K562 (cell line): ENCODE data around the gene ISG20L2. TPM values are rescaled to one million over a fixed set of nuclear protein-coding genes. Genes with fewer than 3 reads are reported as not detected.
A peak's percentile ranks its signal among the peaks of the same experiment; 100 is the strongest.

ENCODE experiments used
- ATAC-seq: fragments of 200-7000 bp; cut with Tn5 transposase; 3 replicates; pipeline ENCODE4 v1.9.1; 2020; ENCODE audit warnings: moderate library complexity
- BruUV-seq: library from RNA; stranded (reverse); fragments of 400-500 nt; replicated peaks from 2 replicates; lab custom pipeline; 2021; lab: Mats Ljungman, UMichigan
- CTCF ChIA-PET: fragments of 300-600 bp; formaldehyde crosslinking; extraction: SDS; loops from one replicate; lab custom pipeline; 2021; ENCODE audit warnings: low intra/inter-chr PET ratio; lab: Yijun Ruan, JAX
- POLR2A ChIA-PET: fragments of 300-600, 350-650 bp; sonication (Branson Sonifier 250); formaldehyde crosslinking; extraction: SDS; loops from one replicate; lab custom pipeline; 2021; ENCODE audit warnings: antibody characterized with exemption, inconsistent platforms; lab: Yijun Ruan, JAX
- DNase-seq, 4 experiments: peaks; one replicate each; pipeline versions ENCODE4 v3.0.0 to v3.0.0-alpha.2; 2011 to 2018; ENCODE audit warnings: low spot score in 3 of 4, mixed read lengths in 3 of 4; ENCODE audit errors: extremely low read depth in 1 of 4
- FAIRE-seq: peaks from 2 replicates; lab custom pipeline; 2011; peaks lifted over from hg19 to GRCh38; lab: Jason Lieb, UNC
- H2AFZ ChIP-seq: 2 replicates; pipeline ENCODE4 v1.6.0; 2011; ENCODE audit warnings: low read depth, low read length, control low read depth, inconsistent platforms
- H3K27ac ChIP-seq: fragments of 200-600 bp; 3 replicates; pipeline ENCODE4 v1.8.0; 2011; ENCODE audit warnings: low read depth, mild to moderate bottlenecking, control low read depth, inconsistent platforms, low read length, moderate library complexity, mixed read lengths; ENCODE audit errors: extremely low read depth
- H3K27me3 ChIP-seq, 2 experiments: fragments of 300-600 bp in 1 of 2; 2 replicates in 1 of 2; 3 replicates in 1 of 2; pipeline versions ENCODE4 v1.6.0 to v1.8.0; 2011; ENCODE audit warnings: inconsistent platforms in 2 of 2, low read length in 2 of 2, mild to moderate bottlenecking in 1 of 2, mixed read lengths in 1 of 2, moderate library complexity in 1 of 2; ENCODE audit not compliant: control insufficient read depth in 2 of 2, insufficient read depth in 2 of 2
- H3K36me3 ChIP-seq: fragments of 300-600 bp; 3 replicates; pipeline ENCODE4 v1.8.0; 2011; ENCODE audit warnings: mild to moderate bottlenecking, low read length, inconsistent platforms; ENCODE audit not compliant: control insufficient read depth, insufficient read depth
- H3K4me1 ChIP-seq, 2 experiments: fragments of 200-600 bp in 1 of 2; replicated peaks in 1 of 2; 2 replicates in 1 of 2; 3 replicates in 1 of 2; pipeline versions ENCODE4 v1.5.1 to v1.8.0; 2011; ENCODE audit warnings: inconsistent platforms in 2 of 2, low read length in 2 of 2, mild to moderate bottlenecking in 1 of 2, mixed read lengths in 1 of 2, moderate library complexity in 1 of 2; ENCODE audit not compliant: control insufficient read depth in 2 of 2, insufficient read depth in 2 of 2
- H3K4me2 ChIP-seq: 2 replicates; pipeline ENCODE4 v1.6.1; 2011; ENCODE audit warnings: low read length, control low read depth, inconsistent platforms, mixed read lengths; ENCODE audit not compliant: insufficient read depth
- H3K4me3 ChIP-seq: fragments of 200-600 bp; sonication (generic), shearing (Covaris generic); 2 replicates; pipeline ENCODE4 v1.5.1; 2016; ENCODE audit warnings: control low read depth, inconsistent platforms
- H3K79me2 ChIP-seq: fragments of 200-600 bp; 3 replicates; pipeline ENCODE4 v1.8.0; 2011; ENCODE audit warnings: low read length, inconsistent platforms; ENCODE audit not compliant: control insufficient read depth, insufficient read depth
- H3K9ac ChIP-seq, 2 experiments: 2 replicates each; pipeline versions ENCODE4 v1.6.0 to v1.6.1; 2011; ENCODE audit warnings: low read depth in 2 of 2, low read length in 2 of 2, control low read depth in 1 of 2, inconsistent platforms in 1 of 2, mild to moderate bottlenecking in 1 of 2, mixed read lengths in 1 of 2; ENCODE audit not compliant: insufficient read depth in 1 of 2
- H3K9me1 ChIP-seq: one replicate; pipeline ENCODE4 v1.6.0; 2011; ENCODE audit warnings: inconsistent platforms, mild to moderate bottlenecking, low read length, moderate library complexity; ENCODE audit not compliant: control insufficient read depth, insufficient read depth
- H3K9me3 ChIP-seq: replicated peaks from 2 replicates; pipeline ENCODE4 v1.5.1; 2011; ENCODE audit warnings: low read depth, low read length, inconsistent platforms; ENCODE audit not compliant: control insufficient read depth, insufficient read depth
- H4K20me1 ChIP-seq: replicated peaks from 2 replicates; pipeline ENCODE4 v1.6.1; 2011; ENCODE audit warnings: low read length, inconsistent platforms, mixed read lengths; ENCODE audit not compliant: control insufficient read depth, insufficient read depth
- ATF1 ChIP-seq, 2 experiments: fragments of 450-650 bp in 1 of 2; IDR thresholded peaks; 2 replicates each; pipeline ENCODE4 v1.6.1; 2016; ENCODE audit warnings: missing compliant biosample characterization in 1 of 2, missing genetic modification characterization in 1 of 2
- FOXJ3 ChIP-seq: sonication (generic); formaldehyde crosslinking; IDR thresholded peaks from 2 replicates; pipeline ENCODE4 v1.4.0; 2020; ENCODE audit warnings: mild to moderate bottlenecking, missing genetic modification reagents
- HNRNPL ChIP-seq: fragments of 200-400 bp; formaldehyde crosslinking; IDR thresholded peaks from 2 replicates; pipeline ENCODE4 v1.6.1; 2017; ENCODE audit warnings: low read depth, mild to moderate bottlenecking, low read length
- MEIS2 ChIP-seq: fragments of 450-650 bp; IDR thresholded peaks from 2 replicates; pipeline ENCODE4 v1.6.1; 2014; ENCODE audit warnings: mild to moderate bottlenecking; ENCODE audit not compliant: partially characterized antibody
- NR2F6 ChIP-seq: fragments of 450-650 bp; formaldehyde crosslinking; IDR thresholded peaks from 2 replicates; pipeline ENCODE4 v1.4.0; 2020; ENCODE audit warnings: mild to moderate bottlenecking
- NR3C1 ChIP-seq: sonication (generic); formaldehyde crosslinking; IDR thresholded peaks from 2 replicates; pipeline ENCODE4 v1.8.1; 2022; ENCODE audit warnings: missing genetic modification reagents
- PBX2 ChIP-seq, 2 experiments: IDR thresholded peaks in 1 of 2; conservative IDR thresholded peaks in 1 of 2; 2 replicates each; pipeline ENCODE4 v1.6.1; 2016; ENCODE audit warnings: low read depth in 2 of 2, mild to moderate bottlenecking in 1 of 2, missing compliant biosample characterization in 1 of 2, missing genetic modification characterization in 1 of 2, moderate library complexity in 1 of 2
- PKNOX1 ChIP-seq: fragments of 450-650 bp; IDR thresholded peaks from 2 replicates; pipeline ENCODE4 v1.6.1; 2016
- SMAD3 ChIP-seq: fragments of 450-650 bp; formaldehyde crosslinking; conservative IDR thresholded peaks from 2 replicates; pipeline ENCODE4 v1.4.0; 2020; ENCODE audit warnings: mild to moderate bottlenecking
- SP2 ChIP-seq: IDR thresholded peaks from 2 replicates; pipeline ENCODE4 v1.6.1; 2011; ENCODE audit warnings: mild to moderate bottlenecking, low read depth, low read length, moderate library complexity; ENCODE audit not compliant: poor library complexity, severe bottlenecking; ENCODE audit errors: extremely low read depth
- SRSF9 ChIP-seq: fragments of 200-400 bp; formaldehyde crosslinking; IDR thresholded peaks from 2 replicates; pipeline ENCODE4 v1.6.1; 2017; ENCODE audit warnings: low read depth, low read length, borderline replicate concordance
- ZNF444 ChIP-seq: fragments of 250-450 bp; sonication (Bioruptor Pico); IDR thresholded peaks from 2 replicates; pipeline ENCODE4 v1.4.0; 2020; ENCODE audit warnings: mild to moderate bottlenecking, moderate library complexity
- ZNF644 ChIP-seq: fragments of 200-800 bp; sonication (Bioruptor generic); IDR thresholded peaks from 2 replicates; pipeline ENCODE4 v1.6.1; 2016; ENCODE audit warnings: low read depth, missing genetic modification characterization, missing compliant biosample characterization
- WGBS: fragments of 100-300 bp; shearing (Covaris generic); methylation state at CpG from one replicate; pipeline ENCODE4 v1.1.6; 2016; ENCODE audit warnings: low coverage, mixed read lengths; ENCODE audit not compliant: insufficient coverage; ENCODE audit errors: missing lambda C conversion rate; 5-methylcytosine and 5-hydroxymethylcytosine counted together
- in situ Hi-C: fragments of 300-500 bp; cut with MboI; formaldehyde crosslinking; loops from 4 replicates; pipeline ENCODE4 v1.15.0; 2018; ENCODE audit warnings: inconsistent platforms, mixed read lengths
- intact Hi-C: fragments of 100-400 bp; cut with micrococcal nuclease; formaldehyde crosslinking; loops from 2 replicates; pipeline ENCODE4 v1.14.2; 2022
- polyA plus RNA-seq, 8 experiments: library from polyadenylated mRNA; depleted of rRNA in 4 of 8; stranded (reverse) in 5 of 8; unstranded in 3 of 8; fragments of >200 nt; fragmentation: Nextera tagmentation in 2 of 8; fragmentation: Illumina TruSeq in 1 of 8; extraction: Ambion mirVana in 2 of 8; extraction: Trizol in 1 of 8; gene quantifications; 2 replicates each; pipeline versions ENCODE4 v1.2.1 to v1.2.3, GENCODE V29; 2011 to 2014; ENCODE audit warnings: inconsistent platforms in 1 of 8, missing spikeins in 1 of 8
- total RNA-seq, 7 experiments: library from RNA; depleted of rRNA in 6 of 7; stranded (reverse); fragments of >200 nt in 6 of 7; fragmentation: Illumina TruSeq in 2 of 7; extraction: Trizol in 2 of 7; gene quantifications; 2 replicates each; pipeline versions ENCODE4 v1.2.1 to v1.2.3, GENCODE V29; 2011 to 2021; ENCODE audit warnings: low replicate concordance in 1 of 7

ISG20L2 gene
- total and polyA plus RNA-seq, 9 of the 15 experiments (the other 6 are each of a cell fraction or from before 2014, with no cell fraction given): 21.3 to 130 (median 50.3) TPM

GRCh38 chr1:156712626-156713025, 15.9 kb downstream of the ISG20L2 start:
- DNase-seq (no peak), FAIRE-seq (peak; percentile 40), ATAC-seq (no peak; the same call in 2 of the 3 replicates)
- Histone ChIP-seq H3K4me3 (no peak overlapping the region), H3K27me3 (no peaks in the 10 kb centered on the region), H3K4me2 (no peak overlapping the region), H3K27ac (no peak overlapping the region), H3K4me1 (no peaks in the 10 kb centered on the region; a peak in 1 of 5 replicates), H3K9ac (peak overlapping the region in 1 of 2 experiments; percentile 63; a peak in 1 of 4 replicates), H4K20me1 (no peaks in the 10 kb centered on the region), H3K36me3 (no peaks in the 10 kb centered on the region), H3K79me2 (no peaks in the 10 kb centered on the region), H2AFZ (no peak overlapping the region), H3K9me1 (no peaks in the 10 kb centered on the region), H3K9me3 (no peaks in the 10 kb centered on the region)
- in situ Hi-C loops (no loop called here), intact Hi-C loops (no loop called here)
- BruUV-seq: no TSS peak
- 45% methylated on average over 3 of the region's 3 CpGs for whole genome bisulfite sequencing
- TF ChIP-seq ZNF644 (no peak), HNRNPL (no peak), ZNF444 (CRISPR knock-in tag) (no peak), SMAD3 (CRISPR knock-in tag) (no peak), NR3C1 (CRISPR knock-in tag) (no peak), SRSF9 (no peak), ATF1 (CRISPR knock-in tag; IDR thresholded peaks at IDR 0.05) (no peak), ATF1 (tag; IDR thresholded peaks at IDR 0.05) (no peak), NR2F6 (CRISPR knock-in tag) (no peak), PKNOX1 (peak; percentile 43; the same call in 1 of the 2 replicates), SP2 (no peak), MEIS2 (peak; percentile 30), PBX2 (CRISPR knock-in tag; IDR thresholded peaks at IDR 0.05; ENCODE audit: low read depth) (no peak), PBX2 (tag; conservative IDR thresholded peaks at IDR 0.05; ENCODE audit: low read depth) (peak; percentile 41; the same call in 1 of the 2 replicates), FOXJ3 (CRISPR knock-in tag) (no peak)
- CTCF ChIA-PET: no interaction called here
- POLR2A ChIA-PET: interaction anchor here (0.6 to 1.7 kb wide), 7 partner anchors 8 to 219 kb away, joined by 3 to 7 read pairs (median 4); partner anchors contain the start of genes ISG20L2 and METTL25B
